Measurements from ENCODE around the gene ACTMAP. TPM values are rescaled to one million over a fixed set of nuclear protein-coding genes. Genes with fewer than 3 reads are reported as not detected.

Gene ACTMAP
- total RNA-seq, 2 experiments from 2014 or later, result 5.0 to 54.8 TPM

DNA sequence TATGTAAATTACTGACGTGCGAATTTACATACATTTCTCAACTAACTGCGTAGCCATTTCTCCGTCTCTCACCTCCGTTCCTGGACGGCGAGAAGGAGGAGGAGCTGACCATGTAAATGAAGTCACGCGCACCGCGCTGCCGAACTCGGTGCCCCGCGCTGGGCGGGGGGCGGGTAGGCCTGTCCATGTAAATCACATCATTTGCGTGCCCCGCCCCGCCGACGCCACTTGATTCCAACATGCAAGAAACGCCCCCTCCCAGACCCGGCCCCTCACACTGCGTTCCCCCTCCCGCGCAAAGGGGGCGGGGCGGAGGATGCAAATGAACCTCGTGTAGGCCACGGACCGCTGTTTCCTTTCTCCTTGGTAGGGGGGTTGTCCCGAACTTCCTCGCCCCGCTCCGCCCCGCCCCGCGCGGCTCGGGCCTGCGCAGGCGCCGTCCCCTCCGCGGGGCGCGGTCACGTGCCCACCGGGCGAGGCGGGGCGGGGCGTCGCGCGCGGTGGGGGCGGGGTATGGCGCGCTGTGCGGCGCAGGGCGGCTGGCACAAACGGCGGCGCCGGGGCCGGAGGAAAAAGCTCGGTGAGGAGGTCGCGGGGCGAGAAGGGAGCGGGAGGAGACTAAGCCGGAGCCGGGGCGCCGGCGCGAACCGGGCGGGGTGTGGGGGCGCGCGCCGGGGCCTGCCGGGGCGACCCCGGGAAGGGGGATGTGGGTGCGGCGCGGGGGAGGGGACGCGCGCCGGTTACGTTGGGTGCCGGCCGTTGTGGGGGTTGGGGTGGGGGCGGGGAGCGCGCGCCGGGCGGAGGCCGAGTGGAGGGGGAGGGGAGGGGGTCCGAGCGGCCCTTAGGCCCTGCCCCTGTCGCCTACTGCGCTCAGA lies 48.6 kb upstream of the ACTMAP start, which contains the start of gene EGLN2:
EGLN2 (plus strand) TSS at position 509 of the 875 bp plus-strand sequence. CDS start 1,382 bp downstream, outside the sequence.
- CTCF ChIA-PET (ENCODE audit: unreplicated experiment), result interaction anchor here (0.6 kb wide), 1 partner anchor 21 kb away, joined by 3 read pairs; the partner anchor contains the start of gene RAB4B
- Histone ChIP-seq H3K27ac (ENCODE audit: low read depth, low read length, poor library complexity, severe bottlenecking) (peak within 1 kb of the TSS; percentile 65), H3K9me3 (ENCODE audit: low read length) (no peaks in the 10 kb centered on the region), H3K9me2 (ENCODE audit: insufficient read depth, low read length) (no peaks in the 10 kb centered on the region), H3K4me1 (ENCODE audit: insufficient read depth, low read length, poor library complexity, severe bottlenecking) (peaks cover 58% of the 10 kb centered on the region), H2AFZ (ENCODE audit: low read length) (peak within 1 kb of the TSS; percentile 53; the same call in 1 of the 2 replicates), H3K36me3 (ENCODE audit: insufficient read depth, low read length) (peaks cover 35% of the 10 kb centered on the region; the same call in 1 of the 2 replicates), H4K20me1 (ENCODE audit: insufficient read depth, low read length) (peaks cover 14% of the 10 kb centered on the region; the same call in 1 of the 2 replicates), H3K4me2 (ENCODE audit: low read length) (peak within 1 kb of the TSS; percentile 97), H3K4me3 (ENCODE audit: low read depth, low read length, poor library complexity, severe bottlenecking) (peak within 1 kb of the TSS; percentile 99), H3K79me2 (ENCODE audit: insufficient read depth, low read depth, low read length) (peaks cover 45% of the 10 kb centered on the region)
- no peak for TF ChIP-seq CTCF (conservative IDR thresholded peaks at IDR 0.05; ENCODE audit: low read length)
- BruUV-seq (replicated peaks), result no TSS peak
- peak; percentile 100 for DNase-seq (ENCODE audit: low spot score)
- POLR2A ChIA-PET, result interaction anchor here (0.6 to 1.9 kb wide), 4 partner anchors 12 to 46 kb away, joined by 3 to 14 read pairs (median 3); partner anchors contain the start of gene RAB4B
- intact Hi-C loops (cut with micrococcal nuclease; ENCODE audit: unreplicated experiment), result loop anchor here (1.0 to 5.0 kb wide), 4 partner anchors 22 to 463 kb away; partner anchors contain the start of genes ACTMAP, COQ8B, HNRNPUL1 and ITPKC

- TF ChIP-seq EZH2phosphoT487 (IDR thresholded peaks at IDR 0.05; ENCODE audit: borderline replicate concordance, low read depth, low read length) (no peak), CTCF (conservative IDR thresholded peaks at IDR 0.05; ENCODE audit: low read length) (peak; percentile 63)
- ChIA-PET POLR2A (interaction anchor here (0.7 to 1.9 kb wide), 3 partner anchors 20 to 45 kb away, joined by 3 to 14 read pairs (median 3); partner anchors contain the start of gene RAB4B), CTCF (ENCODE audit: unreplicated experiment) (no interaction called here)
- Histone ChIP-seq H3K27ac (ENCODE audit: low read depth, low read length, poor library complexity, severe bottlenecking) (peak overlapping the region; percentile 57), H3K4me3 (ENCODE audit: low read depth, low read length, poor library complexity, severe bottlenecking) (peak overlapping the region; percentile 62), H3K9me2 (ENCODE audit: insufficient read depth, low read length) (no peaks in the 10 kb centered on the region), H3K36me3 (ENCODE audit: insufficient read depth, low read length) (peaks cover 27% of the 10 kb centered on the region; the same call in 1 of the 2 replicates), H3K4me1 (ENCODE audit: insufficient read depth, low read length, poor library complexity, severe bottlenecking) (peaks cover 53% of the 10 kb centered on the region), H4K20me1 (ENCODE audit: insufficient read depth, low read length) (peaks cover 9% of the 10 kb centered on the region; the same call in 1 of the 2 replicates), H3K9me3 (ENCODE audit: low read length) (no peaks in the 10 kb centered on the region), H3K4me2 (ENCODE audit: low read length) (peak overlapping the region; percentile 72), H2AFZ (ENCODE audit: low read length) (peak overlapping the region; percentile 53; the same call in 1 of the 2 replicates), H3K79me2 (ENCODE audit: insufficient read depth, low read depth, low read length) (peaks cover 38% of the 10 kb centered on the region)
- peak; percentile 65 for DNase-seq (ENCODE audit: low spot score)
- intact Hi-C loops (cut with micrococcal nuclease; ENCODE audit: unreplicated experiment), result loop anchor here (2.0 to 5.0 kb wide), 3 partner anchors 47 to 464 kb away; partner anchors contain the start of genes ACTMAP, COQ8B, HNRNPUL1 and ITPKC
- BruUV-seq (replicated peaks), result no TSS peak
Measured at GRCh38 chr19:40797963-40798682, 47.8 kb upstream of the ACTMAP start.

Data from OCI-LY7 (cell line).